ENCODE results near the gene TMTC1. TPM values are rescaled to one million over a fixed set of nuclear protein-coding genes. Genes with fewer than 3 reads are reported as not detected.

TMTC1 gene
- total and polyA plus RNA-seq, 4 donors = 3.0 to 33.6 (median 6.0) TPM

- DNase-seq (no peak), ATAC-seq (ENCODE audit: insufficient read depth, low FRiP score) (no peak)
- H3K36me3 ChIP-seq (ENCODE audit: control insufficient read depth in 4 of 4, insufficient read depth in 4 of 4, low read length in 4 of 4) = no peaks in the 10 kb centered on the region
- no peak overlapping the region for H3K4me3 ChIP-seq
- H3K4me1 ChIP-seq (ENCODE audit: control insufficient read depth in 5 of 5, insufficient read depth in 5 of 5, low read length in 5 of 5) = no peaks in the 10 kb centered on the region
- no peaks in the 10 kb centered on the region for H3K9me3 ChIP-seq (ENCODE audit: control insufficient read depth in 4 of 4, insufficient read depth in 3 of 4, low read length in 3 of 4)
- 69 to 70% methylated on average over 2 of the region's 2 CpGs for WGBS, 2 donors
- TF ChIP-seq CTCF (IDR thresholded peaks at IDR 0.05; ENCODE audit: control extremely low read depth, extremely low read depth) = no peak
- no peak overlapping the region for H3K9ac ChIP-seq (ENCODE audit: insufficient read depth in 1 of 2, low read length in 2 of 2)
- H3K27ac ChIP-seq (ENCODE audit: low read depth in 1 of 2, low read length in 1 of 2) = no peak overlapping the region
- H3K27me3 ChIP-seq (ENCODE audit: control insufficient read depth in 3 of 3, insufficient read depth in 3 of 3, low read length in 2 of 3) = no peaks in the 10 kb centered on the region
These were observed 296.8 kb downstream of the TMTC1 start for GRCh38 chr12:29486972-29487371.

- DNase-seq (no peak), ATAC-seq (ENCODE audit: insufficient read depth, low FRiP score) (no peak)
- Histone ChIP-seq H3K4me1 (ENCODE audit: control insufficient read depth in 5 of 5, insufficient read depth in 5 of 5, low read length in 5 of 5) (no peaks in the 10 kb centered on the region), H3K36me3 (ENCODE audit: control insufficient read depth in 4 of 4, insufficient read depth in 4 of 4, low read length in 4 of 4) (no peaks in the 10 kb centered on the region), H3K9ac (ENCODE audit: insufficient read depth in 1 of 2, low read length in 2 of 2) (no peak overlapping the region), H3K27me3 (ENCODE audit: control insufficient read depth in 3 of 3, insufficient read depth in 3 of 3, low read length in 2 of 3) (no peaks in the 10 kb centered on the region), H3K4me3 (no peak overlapping the region), H3K27ac (ENCODE audit: low read depth in 1 of 2, low read length in 1 of 2) (no peak overlapping the region), H3K9me3 (ENCODE audit: control insufficient read depth in 4 of 4, insufficient read depth in 3 of 4, low read length in 3 of 4) (no peaks in the 10 kb centered on the region)
- TF ChIP-seq CTCF (IDR thresholded peaks at IDR 0.05; ENCODE audit: control extremely low read depth, extremely low read depth) = no peak
- 54 to 70% methylated on average over 4 of the region's 4 CpGs for WGBS, 2 donors
These were observed 320.5 kb downstream of the TMTC1 start for GRCh38 chr12:29463198-29463597.

- ATAC-seq (ENCODE audit: insufficient read depth, low FRiP score) (no peak), DNase-seq (no peak)
- Histone ChIP-seq H3K4me1 (ENCODE audit: control insufficient read depth in 5 of 5, insufficient read depth in 5 of 5, low read length in 5 of 5) (no peaks in the 10 kb centered on the region), H3K4me3 (no peak overlapping the region), H3K27ac (ENCODE audit: low read depth in 1 of 2, low read length in 1 of 2) (no peak overlapping the region), H3K27me3 (ENCODE audit: control insufficient read depth in 3 of 3, insufficient read depth in 3 of 3, low read length in 2 of 3) (no peaks in the 10 kb centered on the region), H3K9me3 (ENCODE audit: control insufficient read depth in 4 of 4, insufficient read depth in 3 of 4, low read length in 3 of 4) (no peaks in the 10 kb centered on the region), H3K36me3 (ENCODE audit: control insufficient read depth in 4 of 4, insufficient read depth in 4 of 4, low read length in 4 of 4) (no peaks in the 10 kb centered on the region), H3K9ac (ENCODE audit: insufficient read depth in 1 of 2, low read length in 2 of 2) (no peak overlapping the region)
- TF ChIP-seq CTCF (IDR thresholded peaks at IDR 0.05; ENCODE audit: control extremely low read depth, extremely low read depth) = no peak
- WGBS, 2 donors = 85 to 90% methylated on average over 2 of the region's 2 CpGs
These were observed 323.7 kb downstream of the TMTC1 start for GRCh38 chr12:29460082-29460481.

GRCh38 chr12:29455087-29455486 lies 328.7 kb downstream of the TMTC1 start:
- H3K27me3 ChIP-seq (ENCODE audit: control insufficient read depth in 3 of 3, insufficient read depth in 3 of 3, low read length in 2 of 3) = no peaks in the 10 kb centered on the region
- H3K4me1 ChIP-seq (ENCODE audit: control insufficient read depth in 5 of 5, insufficient read depth in 5 of 5, low read length in 5 of 5) = no peaks in the 10 kb centered on the region
- H3K27ac ChIP-seq (ENCODE audit: low read depth in 1 of 2, low read length in 1 of 2) = no peak overlapping the region
- DNase-seq = no peak
- ATAC-seq (ENCODE audit: insufficient read depth, low FRiP score) = no peak
- H3K9me3 ChIP-seq (ENCODE audit: control insufficient read depth in 4 of 4, insufficient read depth in 3 of 4, low read length in 3 of 4) = no peaks in the 10 kb centered on the region
- no peaks in the 10 kb centered on the region for H3K36me3 ChIP-seq (ENCODE audit: control insufficient read depth in 4 of 4, insufficient read depth in 4 of 4, low read length in 4 of 4)
- H3K4me3 ChIP-seq = no peak overlapping the region
- no peak overlapping the region for H3K9ac ChIP-seq (ENCODE audit: insufficient read depth in 1 of 2, low read length in 2 of 2)
- 59 to 74% methylated on average over 1 of the region's 1 CpG for WGBS, 2 donors
- no peak for TF ChIP-seq CTCF (IDR thresholded peaks at IDR 0.05; ENCODE audit: control extremely low read depth, extremely low read depth)
